Natural killer cell treated with Interleukin-12 subunit alpha and Interleukin-12 subunit beta and Interleukin-15 and Interleukin-18, amount 100 ng/mL, for 72 hours (primary cell): ENCODE results near the gene CD9. TPM values are rescaled to one million over a fixed set of nuclear protein-coding genes. Genes with fewer than 3 reads are reported as not detected.

Source experiments
- ATAC-seq, 2 donors: fragments of 150-1000 bp; cut with Tn5 transposase in 1 of 2; sonication (Bioruptor Pico), chemical (Tn5 transposase) in 1 of 2; 2 replicates each; pipeline ENCODE4 v1.10.0; 2021
- DNase-seq: peaks from one replicate; pipeline ENCODE4 v3.0.0; 2022; ENCODE audit warnings: low spot score
- H3K27ac Mint-ChIP-seq, 2 donors: 1 replicate in 1 of 2; 2 replicates in 1 of 2; pipeline ENCODE4 v1.8.0; 2022; ENCODE audit warnings: mixed read lengths in 2 of 2, mild to moderate bottlenecking in 1 of 2, moderate library complexity in 1 of 2
- H3K27me3 Mint-ChIP-seq, 2 donors: 1 replicate in 1 of 2; 2 replicates in 1 of 2; pipeline ENCODE4 v1.8.0; 2022; ENCODE audit warnings: mixed read lengths in 2 of 2
- H3K36me3 Mint-ChIP-seq: one replicate; pipeline ENCODE4 v1.8.0; 2022; ENCODE audit warnings: mixed read lengths
- H3K4me1 Mint-ChIP-seq, 2 donors: 1 replicate in 1 of 2; 2 replicates in 1 of 2; pipeline ENCODE4 v1.8.0; 2022; ENCODE audit warnings: low read depth in 2 of 2, mixed read lengths in 2 of 2, mild to moderate bottlenecking in 1 of 2
- H3K4me3 Mint-ChIP-seq: one replicate; pipeline ENCODE4 v1.8.0; 2022; ENCODE audit warnings: mixed read lengths
- H3K9me3 Mint-ChIP-seq: 2 replicates; pipeline ENCODE4 v1.8.0; 2022; ENCODE audit warnings: mixed read lengths
- total RNA-seq, 2 donors: library from RNA; stranded (reverse); gene quantifications; one replicate each; pipeline ENCODE4 v1.2.3, GENCODE V29; 2022

CD9 gene
- total RNA-seq, 2 donors from 2014 or later: 1.1 to 3.3 TPM

DNA sequence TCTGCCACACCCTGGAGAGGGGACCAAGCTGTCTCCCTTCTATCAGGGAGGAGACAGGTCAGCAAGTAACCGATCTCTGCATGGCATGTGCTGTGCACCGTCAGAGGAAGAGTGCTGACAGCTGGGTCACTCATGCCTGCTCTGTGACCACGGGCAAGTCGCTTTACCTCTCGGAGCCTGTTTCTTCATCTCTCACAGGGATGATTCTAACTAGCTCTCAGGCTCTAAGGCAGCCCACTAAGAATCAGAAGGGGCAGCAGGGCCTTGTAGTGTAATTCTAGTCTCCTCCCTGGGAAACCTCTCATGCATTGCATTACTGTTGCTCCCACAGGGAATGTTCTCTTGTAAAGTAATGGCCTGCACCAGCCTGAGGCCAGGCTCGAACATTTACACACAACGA is 11.9 kb downstream of the CD9 start:
- H3K9me3 Mint-ChIP-seq: no peaks in the 10 kb centered on the region
- peaks cover 0 to 4% of the 10 kb centered on the region in 2 donors for H3K27me3 Mint-ChIP-seq
- no peak for DNase-seq
- H3K4me1 Mint-ChIP-seq: no peaks in the 10 kb centered on the region
- H3K36me3 Mint-ChIP-seq: no peaks in the 10 kb centered on the region
- ATAC-seq: no peak
- no peak overlapping the region for H3K4me3 Mint-ChIP-seq
- H3K27ac Mint-ChIP-seq: no peak overlapping the region

DNA sequence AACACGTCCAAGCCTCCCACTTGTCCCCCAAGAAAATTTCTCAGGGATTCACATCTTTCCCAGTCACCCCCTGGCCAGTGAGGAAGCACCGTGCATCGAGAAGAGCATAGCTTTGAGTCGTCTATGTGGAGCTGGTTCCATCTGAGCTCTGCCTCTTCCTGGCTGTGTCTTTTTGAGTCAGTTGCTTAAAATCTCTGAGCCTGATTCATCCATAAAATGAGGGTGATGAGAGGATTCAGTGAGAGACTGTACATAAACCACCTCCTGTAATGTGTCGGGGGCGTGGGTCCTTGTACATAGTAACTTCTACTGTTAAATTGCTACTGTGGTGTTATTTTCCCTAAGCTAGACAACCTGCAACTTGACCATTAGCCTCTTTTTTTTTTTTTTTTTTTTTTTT is 13.8 kb downstream of the CD9 start:
- H3K4me3 Mint-ChIP-seq: no peak overlapping the region
- peaks cover 0 to 4% of the 10 kb centered on the region in 2 donors for H3K27me3 Mint-ChIP-seq
- no peak for ATAC-seq
- no peaks in the 10 kb centered on the region for H3K4me1 Mint-ChIP-seq
- no peaks in the 10 kb centered on the region for H3K36me3 Mint-ChIP-seq
- DNase-seq: no peak
- H3K9me3 Mint-ChIP-seq: no peaks in the 10 kb centered on the region
- no peak overlapping the region for H3K27ac Mint-ChIP-seq

DNA sequence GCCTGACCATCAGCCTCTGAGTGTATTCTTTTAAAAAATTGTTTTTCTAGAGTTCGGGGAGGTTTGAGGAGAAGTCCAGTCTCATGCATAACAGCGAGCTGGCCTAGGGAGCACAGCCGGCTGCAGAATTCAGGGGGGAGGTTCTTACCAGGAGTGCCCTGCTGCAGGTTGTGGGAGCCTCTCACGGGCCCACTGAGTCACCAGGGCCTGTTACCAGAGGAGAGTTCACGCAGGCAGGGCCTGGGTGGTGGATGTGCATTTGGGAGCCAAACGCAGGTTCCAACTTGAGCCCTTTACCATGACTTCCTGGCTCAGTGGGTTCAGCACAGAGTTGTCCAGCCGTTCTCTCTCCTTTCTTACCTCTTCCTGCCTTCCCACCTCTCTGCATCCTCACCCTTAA is 14.4 kb downstream of the CD9 start:
- Mint-ChIP-seq H3K27me3 (peaks cover 0 to 4% of the 10 kb centered on the region in 2 donors), H3K4me1 (no peaks in the 10 kb centered on the region), H3K27ac (no peak overlapping the region), H3K9me3 (no peaks in the 10 kb centered on the region), H3K36me3 (no peaks in the 10 kb centered on the region), H3K4me3 (no peak overlapping the region)
- no peak for DNase-seq
- no peak for ATAC-seq

DNA sequence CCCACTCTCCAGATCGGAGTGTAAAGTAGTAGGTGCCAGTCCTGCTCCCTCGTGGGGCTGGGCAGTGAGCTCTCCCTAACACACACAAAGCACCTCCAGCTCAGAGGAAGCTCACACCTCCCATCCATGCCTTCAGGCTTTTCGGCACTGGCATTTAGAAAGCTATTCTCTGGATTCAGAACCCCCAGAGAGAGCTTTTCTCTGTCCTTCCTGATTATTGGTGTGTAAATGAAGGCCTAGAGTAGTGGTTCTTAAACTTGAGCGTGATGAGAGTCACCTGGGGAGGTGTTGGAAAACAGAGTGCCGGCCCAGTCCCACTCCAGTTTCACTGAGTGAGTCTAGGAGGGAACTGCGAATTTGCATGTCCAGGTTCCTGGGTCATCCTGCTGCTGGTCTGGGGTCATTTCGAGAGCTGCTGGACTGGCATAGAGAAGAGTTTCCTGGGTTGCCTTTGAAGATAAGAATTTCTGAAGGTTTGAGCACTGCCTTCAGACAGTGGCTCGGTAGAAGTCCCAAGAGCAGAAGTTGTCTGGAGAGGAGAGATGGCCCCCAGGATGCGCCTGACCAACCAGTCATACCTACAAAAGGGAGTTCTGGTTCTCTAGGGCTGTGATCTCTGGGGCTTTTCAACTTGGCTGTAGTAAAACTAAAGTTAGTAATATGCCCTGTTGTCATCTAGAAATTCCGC is 15.1 kb downstream of the CD9 start:
- no peak overlapping the region for H3K4me3 Mint-ChIP-seq
- no peaks in the 10 kb centered on the region for H3K4me1 Mint-ChIP-seq
- no peak overlapping the region for H3K27ac Mint-ChIP-seq
- ATAC-seq (no peak), DNase-seq (no peak)
- peaks cover 0 to 4% of the 10 kb centered on the region in 2 donors for H3K27me3 Mint-ChIP-seq
- no peaks in the 10 kb centered on the region for H3K9me3 Mint-ChIP-seq
- no peaks in the 10 kb centered on the region for H3K36me3 Mint-ChIP-seq

DNA sequence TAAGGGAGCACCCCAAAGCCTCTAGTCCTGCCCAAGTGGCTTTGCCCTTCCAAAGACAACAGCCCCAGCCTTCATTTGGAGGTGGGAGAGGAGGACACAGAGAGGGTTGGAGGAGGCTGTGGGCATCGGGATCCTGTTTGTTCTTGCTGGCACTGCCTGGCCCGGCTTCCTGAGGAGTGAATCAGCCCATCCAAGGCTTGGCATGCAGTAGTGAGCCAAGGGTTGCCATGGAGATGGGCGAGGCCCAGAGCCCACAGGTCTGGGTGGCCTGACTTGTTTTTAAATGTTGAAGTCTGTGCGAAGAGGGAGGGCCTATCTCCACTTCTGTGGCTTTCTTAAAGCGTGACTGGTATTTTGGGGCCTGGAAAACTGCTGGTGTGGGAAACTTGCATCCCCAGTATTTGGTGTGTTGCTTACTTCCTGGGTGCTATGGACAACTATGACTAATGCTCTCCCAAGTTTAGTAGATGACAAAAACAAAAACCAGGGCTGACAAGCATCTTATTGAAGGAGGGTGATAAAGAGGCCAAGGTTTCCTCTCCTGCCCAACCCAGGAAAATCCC is 15.8 kb downstream of the CD9 start:
- Mint-ChIP-seq H3K9me3 (no peaks in the 10 kb centered on the region), H3K27ac (no peak overlapping the region), H3K4me1 (no peaks in the 10 kb centered on the region), H3K4me3 (no peak overlapping the region), H3K27me3 (peaks cover 0 to 2% of the 10 kb centered on the region in 2 donors), H3K36me3 (no peaks in the 10 kb centered on the region)
- ATAC-seq: no peak
- no peak for DNase-seq

DNA sequence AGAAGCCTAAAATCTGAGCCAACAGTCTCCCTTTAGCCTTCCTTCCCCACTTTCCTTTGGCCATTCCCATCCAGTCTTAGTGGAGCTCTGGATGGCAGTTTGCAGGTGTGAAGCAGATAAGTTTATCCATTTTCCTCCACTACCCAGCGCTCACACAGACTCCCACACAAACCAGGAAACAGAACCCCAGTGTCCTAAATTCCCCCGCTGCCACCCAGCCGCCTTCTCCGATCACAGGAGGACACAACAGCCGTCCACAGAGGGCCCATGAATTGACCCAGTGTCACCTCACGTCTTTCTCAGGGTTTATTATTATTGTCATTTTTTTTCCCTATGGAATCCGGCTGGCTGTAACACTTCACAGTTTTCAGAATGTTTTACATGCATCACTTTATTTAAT is 16.4 kb downstream of the CD9 start:
- Mint-ChIP-seq H3K9me3 (no peaks in the 10 kb centered on the region), H3K4me3 (no peak overlapping the region), H3K27me3 (peaks cover 0 to 2% of the 10 kb centered on the region in 2 donors), H3K27ac (no peak overlapping the region), H3K36me3 (no peaks in the 10 kb centered on the region), H3K4me1 (no peaks in the 10 kb centered on the region)
- ATAC-seq (no peak), DNase-seq (no peak)

DNA sequence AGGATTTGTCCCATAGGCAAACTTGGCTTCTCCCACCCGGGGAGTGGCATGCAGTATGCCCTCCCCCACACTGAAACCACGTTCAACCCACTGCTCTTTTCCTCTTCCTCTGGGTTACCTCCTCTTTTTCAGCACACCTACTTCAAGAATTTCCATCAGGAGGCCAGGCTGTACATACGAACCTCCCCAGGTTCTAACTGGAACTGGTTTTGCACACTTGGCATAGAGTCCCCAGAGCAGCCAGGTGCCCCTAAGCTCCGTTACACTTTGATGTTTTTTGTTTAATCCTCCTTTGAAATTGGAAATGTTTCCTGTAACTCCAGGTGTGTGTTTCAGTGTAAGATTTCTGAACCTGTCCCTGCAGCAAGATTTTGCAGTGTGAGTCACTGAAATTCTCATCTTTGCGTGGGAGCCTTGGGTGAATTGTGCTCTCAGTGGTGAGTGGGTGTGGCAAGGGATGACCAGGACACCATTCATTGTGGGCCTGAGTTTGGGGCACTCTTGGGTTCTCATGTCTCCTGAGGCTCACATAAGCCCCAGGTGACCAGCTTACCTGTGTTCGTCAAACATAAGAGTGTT is 18.2 kb downstream of the CD9 start:
- no peak overlapping the region for H3K27ac Mint-ChIP-seq
- no peak for DNase-seq
- no peaks in the 10 kb centered on the region for H3K4me1 Mint-ChIP-seq
- ATAC-seq: no peak
- H3K4me3 Mint-ChIP-seq: no peak overlapping the region
- peaks cover 0 to 2% of the 10 kb centered on the region in 2 donors for H3K27me3 Mint-ChIP-seq
- no peaks in the 10 kb centered on the region for H3K9me3 Mint-ChIP-seq
- no peaks in the 10 kb centered on the region for H3K36me3 Mint-ChIP-seq

DNA sequence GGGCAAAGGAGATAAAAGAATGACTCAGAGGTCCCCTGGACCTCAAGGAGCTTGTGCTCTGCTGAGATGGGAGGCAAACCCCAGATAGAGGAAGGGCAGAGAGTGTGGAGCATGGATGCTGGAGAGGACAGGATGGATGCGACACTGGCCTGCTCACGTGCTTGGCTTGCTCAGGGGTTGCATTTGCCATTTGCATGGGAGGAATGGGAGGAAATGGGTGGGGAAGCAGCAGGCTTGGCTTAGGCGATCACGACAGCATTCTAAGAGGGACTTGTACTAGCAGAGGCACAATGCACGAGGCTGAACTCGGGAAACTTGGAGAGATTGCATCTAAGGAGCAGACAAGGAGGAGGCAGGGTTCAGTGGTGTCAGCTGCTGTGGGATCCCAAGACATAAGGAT is 19.8 kb downstream of the CD9 start:
- ATAC-seq: no peak
- Mint-ChIP-seq H3K4me1 (no peaks in the 10 kb centered on the region), H3K4me3 (no peak overlapping the region), H3K36me3 (no peaks in the 10 kb centered on the region), H3K27me3 (no peaks in the 10 kb centered on the region), H3K27ac (no peak overlapping the region), H3K9me3 (no peaks in the 10 kb centered on the region)
- no peak for DNase-seq

DNA sequence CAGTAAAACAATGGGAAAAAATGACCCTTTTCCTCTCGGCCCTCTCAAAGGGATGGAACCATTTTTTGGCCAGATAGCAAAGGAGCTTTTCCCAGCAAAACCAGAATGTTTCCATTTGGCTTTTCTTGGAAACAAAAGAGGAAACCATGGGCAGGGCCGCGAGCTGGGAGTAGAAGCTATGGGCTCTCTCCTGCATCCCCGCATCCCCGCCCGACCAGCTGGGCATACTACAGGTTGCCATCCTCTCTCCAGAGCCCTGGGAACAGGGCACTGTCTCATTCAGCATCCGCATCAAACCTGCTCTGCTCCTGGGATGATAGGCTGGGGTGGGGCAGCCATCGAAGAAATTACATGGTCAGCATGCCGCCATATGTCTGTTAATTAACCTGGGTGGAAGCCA is 20.9 kb downstream of the CD9 start:
- Mint-ChIP-seq H3K36me3 (no peaks in the 10 kb centered on the region), H3K9me3 (no peaks in the 10 kb centered on the region), H3K27ac (no peak overlapping the region), H3K27me3 (no peaks in the 10 kb centered on the region), H3K4me3 (no peak overlapping the region), H3K4me1 (no peaks in the 10 kb centered on the region)
- no peak for DNase-seq
- ATAC-seq: no peak

DNA sequence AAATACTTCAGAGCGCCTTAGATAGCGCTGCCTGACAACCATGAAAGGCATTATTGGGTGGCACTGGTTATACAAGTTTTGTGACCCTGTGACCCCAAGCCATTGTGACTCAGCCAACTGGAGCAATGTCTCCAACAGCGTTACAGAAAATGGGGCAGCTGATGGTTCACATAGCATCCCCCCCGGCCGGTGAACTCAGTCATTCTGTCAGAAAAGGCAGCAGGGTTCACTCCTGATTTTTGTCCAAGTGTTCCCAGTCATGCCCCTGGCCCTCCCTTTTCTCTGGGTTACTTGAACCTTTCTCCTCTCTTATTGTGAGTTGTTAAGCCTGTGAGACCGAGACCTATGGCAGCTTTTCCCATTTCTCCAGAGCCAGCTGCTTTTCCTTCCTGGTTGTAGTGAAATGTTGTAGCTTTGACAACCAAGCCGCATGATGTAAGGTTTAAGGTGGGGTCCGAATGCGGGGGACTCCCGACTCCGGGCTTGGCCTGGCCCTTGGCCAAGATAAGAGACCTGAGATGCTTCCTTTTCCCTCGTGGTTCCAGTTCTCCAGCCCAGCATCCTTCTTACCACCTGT is 22.0 kb downstream of the CD9 start:
- ATAC-seq (no peak), DNase-seq (no peak)
- H3K27ac Mint-ChIP-seq: peak overlapping the region in 1 of 2 donors; percentile 22
- H3K36me3 Mint-ChIP-seq: no peaks in the 10 kb centered on the region
- no peaks in the 10 kb centered on the region for H3K9me3 Mint-ChIP-seq
- no peaks in the 10 kb centered on the region for H3K4me1 Mint-ChIP-seq
- H3K27me3 Mint-ChIP-seq: no peaks in the 10 kb centered on the region
- H3K4me3 Mint-ChIP-seq: no peak overlapping the region

DNA sequence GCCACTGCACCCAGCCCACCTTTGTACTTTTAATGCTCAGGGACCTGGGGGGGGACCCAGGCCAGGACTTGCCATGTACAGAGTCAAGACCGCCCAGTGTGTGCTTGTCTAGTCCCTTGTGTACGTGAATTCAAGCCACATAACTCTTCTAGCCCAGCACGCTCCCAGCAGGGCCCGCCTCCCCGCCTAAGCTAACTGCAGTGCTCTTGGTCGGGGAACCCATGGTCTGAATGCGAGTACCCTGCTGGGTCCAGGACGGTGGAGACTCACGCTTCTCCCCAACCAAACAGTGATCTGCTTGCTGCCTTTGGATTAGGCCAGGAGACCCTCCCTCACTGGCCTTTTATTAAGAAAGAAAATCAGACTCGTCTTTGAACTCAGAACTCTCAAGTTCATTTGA is 23.3 kb downstream of the CD9 start:
- ATAC-seq (no peak), DNase-seq (no peak)
- Mint-ChIP-seq H3K4me1 (no peaks in the 10 kb centered on the region), H3K36me3 (no peaks in the 10 kb centered on the region), H3K27ac (no peak overlapping the region), H3K4me3 (no peak overlapping the region), H3K9me3 (no peaks in the 10 kb centered on the region), H3K27me3 (no peaks in the 10 kb centered on the region)

DNA sequence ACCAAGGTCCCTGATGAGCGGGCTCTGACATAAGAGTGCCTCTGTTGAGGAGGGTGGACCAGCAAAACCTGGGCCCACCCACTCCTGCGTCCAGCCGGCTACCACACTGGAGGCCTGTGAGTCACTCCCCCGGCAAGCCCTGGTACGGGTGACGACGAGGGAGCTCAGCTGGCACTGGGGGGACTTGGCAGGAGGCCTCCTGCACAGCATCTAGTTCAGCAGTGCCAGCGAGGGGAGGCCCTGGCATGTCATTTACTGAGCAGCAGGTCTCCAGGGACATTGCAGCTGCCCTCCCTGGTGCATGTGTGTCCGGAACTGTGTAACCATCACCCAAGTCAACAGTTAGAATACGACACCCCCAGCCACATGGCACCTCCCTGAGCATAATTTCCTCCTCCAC is 24.4 kb downstream of the CD9 start:
- DNase-seq (peak; percentile 60), ATAC-seq (no peak)
- Mint-ChIP-seq H3K27me3 (no peaks in the 10 kb centered on the region), H3K9me3 (no peaks in the 10 kb centered on the region), H3K36me3 (no peaks in the 10 kb centered on the region), H3K27ac (no peak overlapping the region), H3K4me3 (no peak overlapping the region), H3K4me1 (no peaks in the 10 kb centered on the region)

DNA sequence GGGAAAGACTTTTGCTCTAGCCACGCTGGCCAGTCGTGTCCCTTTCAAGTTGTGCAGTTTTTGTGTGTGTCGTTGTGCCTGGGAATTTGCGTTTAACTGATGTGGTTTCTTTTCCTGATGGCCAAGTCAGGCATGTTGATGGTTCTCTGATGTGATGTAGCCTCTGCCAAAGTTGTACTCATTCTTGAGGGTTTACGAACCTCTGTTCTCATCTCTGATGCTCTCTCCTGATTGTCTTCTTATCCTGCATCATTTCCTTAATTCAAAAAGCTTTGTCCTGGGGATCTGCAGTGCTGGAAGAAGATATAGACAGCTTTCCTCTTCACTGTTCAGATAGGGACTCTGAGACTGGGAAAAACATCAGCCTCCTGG is 25.4 kb downstream of the CD9 start:
- Mint-ChIP-seq H3K4me3 (no peak overlapping the region), H3K4me1 (peaks cover 4 to 5% of the 10 kb centered on the region in 2 donors), H3K27me3 (no peaks in the 10 kb centered on the region), H3K9me3 (no peaks in the 10 kb centered on the region), H3K36me3 (no peaks in the 10 kb centered on the region), H3K27ac (no peak overlapping the region)
- no peak for ATAC-seq
- no peak for DNase-seq

DNA sequence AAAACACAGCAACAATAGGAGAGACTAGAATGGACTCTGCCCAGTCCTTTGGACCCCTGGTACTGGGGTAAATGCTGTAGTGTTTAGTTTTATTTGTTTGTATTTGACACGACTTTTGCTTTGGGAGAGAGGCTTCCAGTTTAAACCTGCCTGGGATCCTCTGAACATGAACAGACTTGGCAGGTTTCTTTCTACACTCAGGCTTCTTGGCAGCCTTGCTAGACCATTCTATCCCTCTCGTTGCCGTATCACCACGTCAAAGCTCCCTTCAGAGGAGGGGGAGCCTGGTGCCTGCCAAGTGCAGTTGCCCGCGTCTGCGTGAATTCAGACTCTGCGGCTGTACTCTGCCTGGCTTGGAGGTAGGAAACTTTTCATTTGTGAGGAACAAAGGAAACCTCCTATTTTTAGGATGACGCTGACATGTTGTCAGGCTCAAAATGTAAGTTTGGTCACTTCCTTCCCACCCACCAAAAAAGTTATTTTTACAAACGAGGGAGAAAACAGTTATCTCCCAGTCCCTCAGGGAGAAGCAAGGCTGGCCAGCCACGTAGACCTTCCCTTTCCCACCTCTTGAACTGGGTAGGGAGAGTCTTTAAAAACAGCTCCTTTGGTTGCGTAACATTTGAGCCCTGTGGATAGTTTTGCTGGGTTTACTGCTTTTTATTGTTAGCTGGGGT is 25.9 kb downstream of the CD9 start:
- DNase-seq (no peak), ATAC-seq (no peak)
- Mint-ChIP-seq H3K36me3 (no peaks in the 10 kb centered on the region), H3K27me3 (no peaks in the 10 kb centered on the region), H3K4me3 (no peak overlapping the region), H3K4me1 (peaks cover 9 to 10% of the 10 kb centered on the region in 2 donors), H3K27ac (no peak overlapping the region), H3K9me3 (no peaks in the 10 kb centered on the region)
